ENCODE data around the gene ESYT3.

The ESYT3 gene

DNA sequence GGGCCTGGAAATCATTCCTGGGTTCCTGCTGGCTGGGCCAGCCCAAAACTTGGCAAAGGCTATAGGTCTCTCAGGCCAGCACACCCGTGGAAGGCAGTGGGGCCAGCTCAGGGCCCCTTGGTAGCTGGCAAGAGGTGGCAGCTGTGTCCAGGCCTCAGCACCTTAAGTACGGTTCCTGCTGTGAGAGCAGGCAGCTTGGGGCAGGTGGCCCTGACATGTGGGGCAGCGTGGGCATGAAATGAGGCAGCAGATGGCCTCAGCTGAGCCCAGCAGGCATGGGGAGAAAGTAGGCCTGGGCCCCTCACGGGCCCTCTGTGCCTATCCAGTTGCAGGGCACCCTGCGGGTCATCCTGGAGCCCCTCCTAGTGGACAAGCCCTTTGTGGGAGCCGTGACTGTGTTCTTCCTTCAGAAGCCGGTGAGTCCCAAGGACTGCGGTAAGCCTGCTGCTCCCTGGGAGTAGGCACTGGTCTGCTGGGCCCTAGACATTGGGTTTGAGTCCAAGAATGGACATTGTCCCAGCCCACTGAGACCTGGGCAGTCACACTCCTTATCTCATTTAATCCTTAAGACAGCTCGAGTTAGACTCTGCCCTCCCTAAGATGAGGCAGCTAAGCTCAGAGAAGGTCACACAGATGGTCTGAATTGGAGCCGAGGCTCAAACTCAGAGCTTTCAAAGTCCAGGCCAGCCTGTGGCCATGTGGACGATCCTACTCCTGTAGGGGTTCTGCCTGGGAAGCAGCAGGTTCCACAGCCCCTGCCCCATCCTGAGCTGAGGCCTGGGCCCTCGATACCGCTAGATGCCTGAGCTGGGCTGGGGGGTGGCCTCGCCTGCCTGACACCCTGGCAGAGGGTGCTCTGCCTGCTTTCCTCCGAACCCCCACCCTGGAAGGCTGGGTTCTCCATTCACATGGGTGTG lies 25.5 kb downstream of the ESYT3 start:
- no peaks in the 10 kb centered on the region for H3K9me2 ChIP-seq (replicated peaks; ENCODE audit: insufficient read depth, low read length)
- TF ChIP-seq EZH2phosphoT487 (conservative IDR thresholded peaks at IDR 0.05; ENCODE audit: low read length) (no peak), CTCF (IDR thresholded peaks at IDR 0.05; ENCODE audit: insufficient read depth, low read length, poor library complexity, severe bottlenecking) (no peak)
- H3K4me2 ChIP-seq (ENCODE audit: low read depth, low read length, poor library complexity, severe bottlenecking): no peak overlapping the region
- H3K27ac ChIP-seq (ENCODE audit: low read depth, low read length): no peak overlapping the region
- H3K9ac ChIP-seq (ENCODE audit: low read length): no peak overlapping the region
- H3K9me3 ChIP-seq (ENCODE audit: insufficient read depth, low read length): no peaks in the 10 kb centered on the region
- H3K27me3 ChIP-seq (ENCODE audit: low read length): no peaks in the 10 kb centered on the region
- no peak overlapping the region for H3K4me3 ChIP-seq (ENCODE audit: insufficient read depth, low read length, poor library complexity, severe bottlenecking)
- no peaks in the 10 kb centered on the region for H3K79me2 ChIP-seq (ENCODE audit: insufficient read depth, low read length)
- H4K20me1 ChIP-seq (ENCODE audit: low read depth, low read length): no peaks in the 10 kb centered on the region
- no peak overlapping the region for H2AFZ ChIP-seq (ENCODE audit: low read depth, low read length, severe bottlenecking)
- no peaks in the 10 kb centered on the region for H3K36me3 ChIP-seq (ENCODE audit: low read length)
- no peaks in the 10 kb centered on the region for H3F3A ChIP-seq (ENCODE audit: insufficient read depth)

DNA sequence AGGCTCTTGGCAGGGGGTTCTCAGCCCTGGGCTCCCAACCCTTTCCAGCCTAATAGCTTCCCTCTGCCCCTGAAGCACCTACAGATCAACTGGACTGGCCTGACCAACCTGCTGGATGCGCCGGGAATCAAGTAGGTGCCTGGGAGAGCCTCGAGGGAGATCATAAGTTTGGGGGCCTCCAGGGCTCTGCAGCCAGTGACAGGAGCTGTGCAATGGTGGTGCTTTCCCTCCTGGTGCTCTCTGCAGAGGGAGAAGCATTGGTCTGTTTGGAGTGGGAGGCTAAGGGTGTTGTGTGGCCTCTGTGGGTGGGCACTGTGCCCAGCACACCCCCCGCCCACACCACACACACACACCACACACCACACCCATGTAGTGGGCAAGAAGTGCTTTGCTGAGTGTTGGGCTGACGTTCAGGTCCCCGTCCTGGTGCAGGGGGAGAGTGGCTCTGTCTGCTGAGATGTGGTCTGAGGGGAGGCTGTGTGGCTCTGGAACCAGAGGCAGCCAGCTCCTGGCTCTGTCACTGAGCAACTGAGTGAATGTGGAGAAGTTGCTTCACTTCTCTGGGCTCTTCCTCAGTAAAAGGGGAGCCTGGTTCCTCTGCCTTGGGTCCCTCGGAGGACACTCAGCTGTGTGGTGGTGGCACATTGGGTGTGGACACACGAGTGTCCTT lies 26.3 kb downstream of the ESYT3 start:
- Histone ChIP-seq H3K9me2 (replicated peaks; ENCODE audit: insufficient read depth, low read length) (no peaks in the 10 kb centered on the region), H3K9me3 (ENCODE audit: insufficient read depth, low read length) (no peaks in the 10 kb centered on the region), H2AFZ (ENCODE audit: low read depth, low read length, severe bottlenecking) (no peak overlapping the region), H3F3A (ENCODE audit: insufficient read depth) (no peaks in the 10 kb centered on the region), H3K27ac (ENCODE audit: low read depth, low read length) (no peak overlapping the region), H3K79me2 (ENCODE audit: insufficient read depth, low read length) (no peaks in the 10 kb centered on the region), H3K4me2 (ENCODE audit: low read depth, low read length, poor library complexity, severe bottlenecking) (no peak overlapping the region), H4K20me1 (ENCODE audit: low read depth, low read length) (no peaks in the 10 kb centered on the region), H3K9ac (ENCODE audit: low read length) (no peak overlapping the region), H3K27me3 (ENCODE audit: low read length) (no peaks in the 10 kb centered on the region), H3K36me3 (ENCODE audit: low read length) (no peaks in the 10 kb centered on the region), H3K4me3 (ENCODE audit: insufficient read depth, low read length, poor library complexity, severe bottlenecking) (no peak overlapping the region)
- TF ChIP-seq CTCF (IDR thresholded peaks at IDR 0.05; ENCODE audit: insufficient read depth, low read length, poor library complexity, severe bottlenecking): no peak
- no peak for TF ChIP-seq EZH2phosphoT487 (conservative IDR thresholded peaks at IDR 0.05; ENCODE audit: low read length)

DNA sequence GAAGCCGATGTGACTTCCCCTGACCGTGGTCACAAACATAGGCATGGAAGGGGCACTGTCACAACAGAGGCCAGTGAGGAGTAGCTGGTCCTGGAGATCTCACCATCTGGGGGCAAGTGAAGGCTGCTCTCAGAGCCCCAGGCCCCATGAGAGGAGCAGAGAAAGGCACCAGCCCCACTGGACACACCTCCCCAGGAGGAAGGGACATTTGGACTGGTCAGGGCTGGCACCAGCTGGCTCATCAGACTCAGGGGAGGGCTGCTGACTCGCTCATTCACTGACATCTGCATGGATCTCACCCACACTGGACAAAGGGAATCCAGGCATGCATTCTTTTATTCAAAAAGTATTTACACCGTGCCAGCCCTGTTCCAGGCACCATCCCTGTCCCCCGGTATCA lies 26.8 kb downstream of the ESYT3 start:
- TF ChIP-seq CTCF (IDR thresholded peaks at IDR 0.05; ENCODE audit: insufficient read depth, low read length, poor library complexity, severe bottlenecking): no peak
- TF ChIP-seq EZH2phosphoT487 (conservative IDR thresholded peaks at IDR 0.05; ENCODE audit: low read length): no peak
- H3K27me3 ChIP-seq (ENCODE audit: low read length): no peaks in the 10 kb centered on the region
- H3K9me3 ChIP-seq (ENCODE audit: insufficient read depth, low read length): no peaks in the 10 kb centered on the region
- H3K4me3 ChIP-seq (ENCODE audit: insufficient read depth, low read length, poor library complexity, severe bottlenecking): no peak overlapping the region
- H3K27ac ChIP-seq (ENCODE audit: low read depth, low read length): no peak overlapping the region
- H3K79me2 ChIP-seq (ENCODE audit: insufficient read depth, low read length): no peaks in the 10 kb centered on the region
- no peaks in the 10 kb centered on the region for H4K20me1 ChIP-seq (ENCODE audit: low read depth, low read length)
- no peak overlapping the region for H3K9ac ChIP-seq (ENCODE audit: low read length)
- H3F3A ChIP-seq (ENCODE audit: insufficient read depth): no peaks in the 10 kb centered on the region
- H2AFZ ChIP-seq (ENCODE audit: low read depth, low read length, severe bottlenecking): no peak overlapping the region
- no peaks in the 10 kb centered on the region for H3K9me2 ChIP-seq (replicated peaks; ENCODE audit: insufficient read depth, low read length)
- no peaks in the 10 kb centered on the region for H3K36me3 ChIP-seq (ENCODE audit: low read length)
- H3K4me2 ChIP-seq (ENCODE audit: low read depth, low read length, poor library complexity, severe bottlenecking): no peak overlapping the region
